Smooth muscle cell of the brain vasculature (primary cell): ENCODE data around the gene SMIM1.

ENCODE experiments used
- DNase-seq: peaks from one replicate; pipeline ENCODE4 v3.0.0-alpha.2; 2012; ENCODE audit warnings: low read depth, low spot score

Gene SMIM1, protein sequence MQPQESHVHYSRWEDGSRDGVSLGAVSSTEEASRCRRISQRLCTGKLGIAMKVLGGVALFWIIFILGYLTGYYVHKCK

DNA sequence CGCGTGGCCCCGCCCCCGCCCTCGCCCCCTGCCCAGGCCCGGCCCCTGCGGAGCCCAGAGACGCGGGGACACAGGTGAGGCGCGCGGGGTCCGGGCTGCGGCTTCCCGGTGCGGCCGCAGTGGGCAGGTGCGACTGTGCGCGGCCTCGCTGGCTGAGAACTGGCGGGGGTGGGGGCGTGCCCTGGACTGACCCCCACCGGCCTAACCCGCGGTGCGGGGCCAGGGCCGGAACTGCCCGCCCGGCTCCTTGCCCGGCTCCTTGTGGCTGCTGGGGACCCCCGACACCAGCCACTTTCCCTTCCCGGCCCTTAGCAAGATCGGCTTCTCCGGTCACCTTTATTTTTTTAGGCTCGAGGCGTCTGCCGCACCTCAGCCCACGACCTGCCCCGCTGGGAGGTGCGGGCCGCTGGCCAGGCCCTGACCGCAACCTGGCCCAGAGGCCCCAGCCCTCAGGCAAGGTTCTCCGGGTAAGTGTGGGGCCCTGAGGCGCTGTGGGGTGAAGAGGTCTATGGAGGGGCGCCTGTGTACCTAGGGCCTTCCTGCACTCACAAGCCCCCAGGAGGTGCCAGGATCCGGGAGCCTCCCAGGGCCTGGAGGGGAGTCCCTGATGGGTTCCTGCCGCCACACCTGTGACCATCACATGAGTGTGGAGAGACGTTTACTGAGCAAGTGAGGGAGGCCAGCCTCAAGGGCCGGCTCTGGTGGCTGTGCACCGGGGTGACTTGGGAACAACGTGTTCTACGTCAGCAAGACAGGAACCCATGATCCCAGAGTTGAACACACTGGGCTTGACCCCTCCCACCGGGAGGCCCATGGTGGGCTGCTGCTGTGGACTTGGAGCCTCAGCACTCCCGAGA, at the start of gene SMIM1:
SMIM1 (plus strand) TSS at position 35 of the 857 bp plus-strand sequence. CDS start 2,625 bp downstream, outside the sequence.
- DNase-seq: no peak

GRCh38 chr1:3722846-3723245, 49.7 kb upstream of the SMIM1 start:
- DNase-seq: no peak

- DNase-seq: peak; percentile 13
These were observed 48.0 kb upstream of the SMIM1 start for GRCh38 chr1:3724416-3725030.

GRCh38 chr1:3725366-3725765, 47.2 kb upstream of the SMIM1 start:
- no peak for DNase-seq

DNA sequence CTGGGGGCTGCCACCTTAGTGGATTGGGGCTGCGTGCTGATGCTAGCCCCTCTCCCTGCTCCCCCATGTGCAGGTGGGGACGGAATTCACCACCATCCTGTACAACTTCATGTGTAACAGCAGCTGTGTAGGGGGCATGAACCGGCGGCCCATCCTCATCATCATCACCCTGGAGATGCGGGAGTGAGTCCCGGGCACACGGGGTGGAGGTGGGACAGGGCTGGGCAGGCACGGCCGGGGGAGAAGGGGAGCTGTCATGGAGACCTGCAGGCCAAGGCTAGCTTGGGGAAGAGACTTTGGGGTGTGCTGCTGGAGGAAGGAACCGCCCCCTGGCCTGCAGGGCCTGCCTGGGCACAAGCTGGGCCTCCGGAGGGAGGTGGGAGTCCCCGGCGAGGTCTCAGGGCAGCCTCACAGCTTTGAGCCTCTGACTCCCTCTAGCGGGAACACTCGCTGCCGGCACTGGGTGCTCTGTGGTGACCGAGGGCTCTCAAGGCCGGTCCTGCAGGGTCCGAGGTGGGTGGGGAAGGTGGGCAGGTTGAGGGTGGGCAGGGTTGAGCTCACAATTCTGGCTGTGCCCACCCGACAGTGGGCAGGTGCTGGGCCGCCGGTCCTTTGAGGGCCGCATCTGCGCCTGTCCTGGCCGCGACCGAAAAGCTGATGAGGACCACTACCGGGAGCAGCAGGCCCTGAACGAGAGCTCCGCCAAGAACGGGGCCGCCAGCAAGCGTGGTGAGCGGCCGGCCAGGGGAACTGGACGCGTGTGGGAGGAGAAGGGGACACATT, 45.3 kb upstream of the SMIM1 start:
- no peak for DNase-seq

DNA sequence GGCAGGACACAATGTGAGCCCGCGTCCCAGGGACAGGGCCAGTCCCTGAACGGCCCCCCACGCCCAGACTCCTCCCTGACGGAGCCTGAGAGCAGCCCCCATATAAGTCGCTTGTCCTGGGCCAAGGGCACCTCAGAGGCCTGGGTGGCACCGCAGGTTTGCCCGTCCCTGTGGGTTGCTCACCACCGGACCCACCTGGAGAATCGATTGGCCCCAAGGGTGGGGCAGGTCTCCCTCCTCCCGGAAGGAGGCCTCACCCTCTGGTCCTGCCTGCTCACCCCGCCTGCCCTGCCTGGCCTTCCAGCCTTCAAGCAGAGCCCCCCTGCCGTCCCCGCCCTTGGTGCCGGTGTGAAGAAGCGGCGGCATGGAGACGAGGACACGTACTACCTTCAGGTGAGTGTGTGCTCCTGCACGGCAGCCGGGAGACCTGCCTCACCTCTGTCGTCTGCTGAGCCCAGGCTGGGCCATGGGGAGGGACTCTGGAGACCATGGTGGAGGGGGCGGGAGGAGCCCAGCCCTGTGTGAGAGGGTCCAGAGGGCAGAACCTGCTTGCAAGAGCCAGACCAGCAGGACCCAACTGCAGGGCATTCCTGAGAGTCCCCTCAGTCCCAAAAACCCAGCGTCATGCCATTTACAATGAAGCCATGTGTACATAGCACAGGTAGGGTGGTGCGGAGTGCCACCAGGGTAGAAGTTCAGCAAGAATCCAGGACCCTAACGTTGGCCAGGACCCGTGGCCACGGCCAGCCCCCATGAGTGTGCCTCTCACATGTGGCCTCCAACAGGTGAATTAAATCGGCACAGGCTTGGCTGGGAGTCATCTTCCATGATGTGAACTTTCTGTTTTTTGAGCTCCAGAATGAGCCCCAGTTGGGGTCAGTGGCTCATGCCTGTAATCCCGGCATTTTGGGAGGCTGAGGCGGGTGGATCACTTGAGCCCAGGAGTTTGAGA, 44.4 kb upstream of the SMIM1 start:
- no peak for DNase-seq

- DNase-seq: no peak
These were observed 42.7 kb upstream of the SMIM1 start for GRCh38 chr1:3729594-3730542.

GRCh38 chr1:3730543-3731247, 41.9 kb upstream of the SMIM1 start:
- no peak for DNase-seq

DNA sequence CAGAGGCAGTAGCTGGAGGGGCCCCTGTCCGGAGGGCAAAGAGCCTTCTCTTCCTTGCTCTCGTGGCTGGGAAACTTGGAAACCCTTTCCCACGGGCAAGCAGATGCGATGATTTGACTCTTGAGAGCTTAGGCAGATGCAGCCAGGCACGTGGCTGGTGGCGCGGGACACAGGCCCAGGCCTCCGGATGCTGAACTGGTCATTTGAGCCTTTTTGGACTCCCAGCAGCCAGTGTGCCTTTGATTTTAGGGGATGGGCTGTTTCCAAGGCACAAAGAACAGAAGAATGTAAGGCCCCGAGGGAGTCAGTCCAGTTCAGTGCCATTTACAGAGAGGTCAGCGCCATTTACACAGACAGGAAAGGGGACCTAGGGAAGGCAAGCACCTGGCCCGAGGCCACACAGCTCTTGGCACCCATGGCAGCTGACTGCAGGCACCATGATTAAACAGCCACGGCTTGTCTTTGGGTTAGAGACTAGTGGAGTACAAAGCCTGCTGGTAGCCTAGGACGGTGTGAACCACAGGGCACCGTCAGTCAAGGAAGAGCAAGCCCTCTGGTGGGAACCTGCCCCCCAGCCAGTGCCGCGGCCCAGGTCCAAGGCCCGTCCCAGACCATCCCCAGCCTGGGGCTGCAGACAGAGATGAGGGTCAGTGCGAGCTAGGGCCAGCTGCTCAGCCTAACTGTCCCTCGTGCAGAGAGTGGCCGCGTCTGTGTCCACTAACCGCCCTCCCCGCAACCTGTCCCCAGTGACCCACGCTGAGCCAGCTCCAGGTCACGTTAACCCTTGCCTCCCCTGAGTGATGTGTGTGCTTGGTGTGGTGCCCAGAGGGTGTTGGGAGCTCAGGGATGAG, 40.7 kb upstream of the SMIM1 start:
- no peak for DNase-seq

DNA sequence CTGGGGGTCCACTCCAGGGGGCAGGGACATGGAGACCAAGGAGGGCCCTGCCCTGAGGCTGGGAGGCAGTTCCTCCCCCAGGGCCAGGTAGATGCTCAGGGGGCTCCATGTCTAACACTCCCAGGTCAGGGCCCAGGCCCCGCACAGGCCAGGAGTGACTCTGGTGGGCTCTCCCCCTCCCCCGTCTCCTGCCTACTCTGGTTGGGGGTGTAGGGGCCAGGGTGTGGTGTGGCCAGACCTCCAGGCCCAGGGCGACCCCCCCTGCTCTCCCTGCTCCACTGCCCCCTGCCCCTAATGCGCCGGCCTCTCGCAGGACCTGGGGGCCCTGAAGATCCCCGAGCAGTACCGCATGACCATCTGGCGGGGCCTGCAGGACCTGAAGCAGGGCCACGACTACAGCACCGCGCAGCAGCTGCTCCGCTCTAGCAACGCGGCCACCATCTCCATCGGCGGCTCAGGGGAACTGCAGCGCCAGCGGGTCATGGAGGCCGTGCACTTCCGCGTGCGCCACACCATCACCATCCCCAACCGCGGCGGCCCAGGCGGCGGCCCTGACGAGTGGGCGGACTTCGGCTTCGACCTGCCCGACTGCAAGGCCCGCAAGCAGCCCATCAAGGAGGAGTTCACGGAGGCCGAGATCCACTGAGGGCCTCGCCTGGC, 40.0 kb upstream of the SMIM1 start:
- no peak for DNase-seq

DNA sequence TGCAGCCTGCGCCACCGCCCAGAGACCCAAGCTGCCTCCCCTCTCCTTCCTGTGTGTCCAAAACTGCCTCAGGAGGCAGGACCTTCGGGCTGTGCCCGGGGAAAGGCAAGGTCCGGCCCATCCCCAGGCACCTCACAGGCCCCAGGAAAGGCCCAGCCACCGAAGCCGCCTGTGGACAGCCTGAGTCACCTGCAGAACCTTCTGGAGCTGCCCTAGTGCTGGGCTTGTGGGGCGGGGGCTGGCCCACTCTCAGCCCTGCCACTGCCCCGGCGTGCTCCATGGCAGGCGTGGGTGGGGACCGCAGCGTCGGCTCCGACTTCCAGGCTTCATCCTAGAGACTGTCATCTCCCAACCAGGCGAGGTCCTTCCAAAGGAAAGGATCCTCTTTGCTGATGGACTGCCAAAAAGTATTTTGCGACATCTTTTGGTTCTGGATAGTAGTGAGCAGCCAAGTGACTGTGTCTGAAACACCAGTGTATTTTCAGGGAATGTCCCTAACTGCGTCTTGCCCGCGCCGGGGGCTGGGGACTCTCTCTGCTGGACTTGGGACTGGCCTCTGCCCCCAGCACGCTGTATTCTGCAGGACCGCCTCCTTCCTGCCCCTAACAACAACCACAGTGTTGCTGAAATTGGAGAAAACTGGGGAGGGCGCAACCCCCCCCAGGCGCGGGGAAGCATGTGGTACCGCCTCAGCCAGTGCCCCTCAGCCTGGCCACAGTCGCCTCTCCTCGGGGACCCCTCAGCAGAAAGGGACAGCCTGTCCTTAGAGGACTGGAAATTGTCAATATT, 39.3 kb upstream of the SMIM1 start:
- DNase-seq: no peak

GRCh38 chr1:3733883-3734589, 38.5 kb upstream of the SMIM1 start:
- DNase-seq: no peak

DNA sequence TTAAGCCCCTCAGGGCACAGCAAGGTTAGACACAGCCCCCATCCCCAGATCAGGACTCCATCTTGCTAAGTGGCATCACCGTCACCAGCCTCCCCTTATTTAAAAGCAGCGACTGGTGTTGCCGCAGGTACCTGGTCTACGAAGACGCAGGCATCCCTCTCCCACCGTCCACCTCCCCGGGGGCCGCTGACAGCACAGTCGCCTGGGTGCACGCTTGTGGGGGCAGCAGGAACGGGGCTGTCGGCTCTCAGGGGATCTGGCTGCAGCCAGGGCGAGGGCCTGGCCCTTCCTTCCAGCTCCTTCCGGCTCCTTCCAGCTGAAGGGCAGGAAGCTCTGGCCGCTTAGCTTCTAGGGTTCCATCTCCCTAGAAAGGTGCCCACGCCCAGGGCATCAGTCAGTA, 37.9 kb upstream of the SMIM1 start:
- no peak for DNase-seq

GRCh38 chr1:3735027-3735681, 37.4 kb upstream of the SMIM1 start:
- no peak for DNase-seq

GRCh38 chr1:3735688-3736087, 36.9 kb upstream of the SMIM1 start:
- DNase-seq: peak; percentile 12

- peak; percentile 60 for DNase-seq
These were observed 36.4 kb upstream of the SMIM1 start for GRCh38 chr1:3736131-3736561.
